OCI-LY3 (cell line): ENCODE data around the gene TRAPPC4.

ENCODE experiments used
- H2AFZ ChIP-seq: fragments of 200-600, 300-600 bp; shearing (Covaris generic); 2 replicates; pipeline ENCODE4 v1.6.0; 2014; ENCODE audit warnings: antibody characterized with exemption, low read depth, low read length
- H3K27ac ChIP-seq: fragments of 200-600, 300-600 bp; sonication (generic); 2 replicates; pipeline ENCODE4 v1.5.1; 2014; ENCODE audit warnings: mild to moderate bottlenecking, low read length, moderate library complexity, mixed read lengths
- H3K27me3 ChIP-seq: fragments of 200-600, 300-600 bp; sonication (generic); 2 replicates; pipeline ENCODE4 v1.6.1; 2014; ENCODE audit warnings: low read depth, low read length, mixed read lengths
- H3K36me3 ChIP-seq: fragments of 200-600, 300-600 bp; sonication (generic); replicated peaks from 2 replicates; pipeline ENCODE3; 2014; ENCODE audit warnings: low read depth, low read length, mixed read lengths
- H3K4me1 ChIP-seq: fragments of 300-600, 200-600 bp; sonication (generic); 2 replicates; pipeline ENCODE4 v1.6.1; 2014; ENCODE audit warnings: low read length, mixed read lengths
- H3K4me2 ChIP-seq: fragments of 200-600, 300-600 bp; sonication (generic); 2 replicates; pipeline ENCODE4 v1.6.1; 2014; ENCODE audit warnings: low read length, mixed read lengths
- H3K4me3 ChIP-seq: fragments of 300-600, 200-600 bp; sonication (generic); 2 replicates; pipeline ENCODE4 v1.5.1; 2014; ENCODE audit warnings: antibody characterized with exemption, mild to moderate bottlenecking, low read length, moderate library complexity
- H3K79me2 ChIP-seq: fragments of 300-600, 200-600 bp; shearing (Covaris generic); 2 replicates; pipeline ENCODE4 v1.6.1; 2014; ENCODE audit warnings: mild to moderate bottlenecking, low read length, mixed read lengths
- H3K9ac ChIP-seq: fragments of 300-600, 200-600 bp; shearing (Covaris generic); 2 replicates; pipeline ENCODE4 v1.6.0; 2014; ENCODE audit warnings: mild to moderate bottlenecking, low read length, moderate library complexity
- H3K9me3 ChIP-seq: fragments of 200-600, 300-600 bp; shearing (Covaris generic); 2 replicates; pipeline ENCODE4 v1.6.1; 2014; ENCODE audit warnings: low read length, mixed read lengths; ENCODE audit not compliant: insufficient read depth
- H4K20me1 ChIP-seq: fragments of 200-600, 300-600 bp; sonication (generic); 2 replicates; pipeline ENCODE4 v1.6.1; 2016; ENCODE audit warnings: low read length, mixed read lengths; ENCODE audit not compliant: insufficient read depth
- CTCF ChIP-seq: fragments of 200-600, 300-600 bp; sonication (generic); IDR thresholded peaks from 2 replicates; pipeline ENCODE4 v1.5.1; 2014; ENCODE audit warnings: antibody characterized with exemption, low read length, low read depth
- EZH2phosphoT487 ChIP-seq: fragments of 200-600 bp; shearing (Covaris generic); IDR thresholded peaks from 2 replicates; pipeline ENCODE4 v1.6.1; 2018; ENCODE audit warnings: antibody characterized with exemption, mixed run types, low read depth

Gene TRAPPC4

GRCh38 chr11:119023741-119024140, 5.2 kb downstream of the TRAPPC4 start:
- Histone ChIP-seq H3K4me1 (peaks cover 15% of the 10 kb centered on the region), H3K36me3 (peaks cover 50% of the 10 kb centered on the region), H3K4me3 (no peak overlapping the region), H3K9me3 (no peaks in the 10 kb centered on the region), H3K9ac (no peak overlapping the region), H3K79me2 (peaks cover 40% of the 10 kb centered on the region), H2AFZ (no peak overlapping the region), H4K20me1 (no peaks in the 10 kb centered on the region), H3K27ac (no peak overlapping the region), H3K27me3 (no peaks in the 10 kb centered on the region), H3K4me2 (no peak overlapping the region)
- TF ChIP-seq CTCF (no peak), EZH2phosphoT487 (no peak)

- Histone ChIP-seq H4K20me1 (no peaks in the 10 kb centered on the region), H3K4me1 (peaks cover 23% of the 10 kb centered on the region), H3K36me3 (peaks cover 54% of the 10 kb centered on the region), H3K4me3 (no peak overlapping the region), H3K79me2 (peaks cover 40% of the 10 kb centered on the region), H3K27me3 (no peaks in the 10 kb centered on the region), H3K9ac (no peak overlapping the region), H3K9me3 (no peaks in the 10 kb centered on the region), H3K4me2 (no peak overlapping the region), H3K27ac (no peak overlapping the region), H2AFZ (no peak overlapping the region)
- TF ChIP-seq CTCF (no peak), EZH2phosphoT487 (no peak)
Observed at GRCh38 chr11:119024430-119025098, 6.0 kb downstream of the TRAPPC4 start.

- peaks cover 20% of the 10 kb centered on the region for H3K4me1 ChIP-seq
Observed at GRCh38 chr11:119025099-119025473, 6.5 kb downstream of the TRAPPC4 start.

GRCh38 chr11:119025541-119025940, 7.0 kb downstream of the TRAPPC4 start:
- H3K9ac ChIP-seq = no peak overlapping the region
- no peak overlapping the region for H2AFZ ChIP-seq
- no peak for TF ChIP-seq CTCF
- no peak for TF ChIP-seq EZH2phosphoT487
- H3K4me2 ChIP-seq = no peak overlapping the region
- H3K79me2 ChIP-seq = peaks cover 40% of the 10 kb centered on the region
- H3K9me3 ChIP-seq = no peaks in the 10 kb centered on the region
- H3K36me3 ChIP-seq = peaks cover 54% of the 10 kb centered on the region
- H3K4me3 ChIP-seq = no peak overlapping the region
- H3K4me1 ChIP-seq = peaks cover 19% of the 10 kb centered on the region
- no peak overlapping the region for H3K27ac ChIP-seq
- H4K20me1 ChIP-seq = no peaks in the 10 kb centered on the region
- H3K27me3 ChIP-seq = no peaks in the 10 kb centered on the region

More at GRCh38 chr11:119025099-119025473, 6.5 kb downstream of the TRAPPC4 start:
- H4K20me1 ChIP-seq = no peaks in the 10 kb centered on the region
- H2AFZ ChIP-seq = no peak overlapping the region
- H3K4me3 ChIP-seq = no peak overlapping the region
- no peak overlapping the region for H3K9ac ChIP-seq
- TF ChIP-seq CTCF (no peak), EZH2phosphoT487 (no peak)
- H3K4me2 ChIP-seq = no peak overlapping the region
- peaks cover 54% of the 10 kb centered on the region for H3K36me3 ChIP-seq
- H3K27ac ChIP-seq = no peak overlapping the region
- H3K79me2 ChIP-seq = peaks cover 40% of the 10 kb centered on the region
- no peaks in the 10 kb centered on the region for H3K27me3 ChIP-seq
- no peaks in the 10 kb centered on the region for H3K9me3 ChIP-seq
